Transverse colon (tissue), 4 donors: Measurements from ENCODE around the gene ABCF1.

ENCODE experiments used
- CTCF ChIP-seq, 5 experiments: fragments of 200-600 bp in 3 of 5; fragments of 450-650 bp in 2 of 5; sonication (generic) in 3 of 5; IDR thresholded peaks; 1 replicate in 2 of 5; 2 replicates in 3 of 5; pipeline ENCODE4 v1.5.1; 2016 to 2017; ENCODE audit warnings: antibody characterized with exemption in 5 of 5, inconsistent platforms in 3 of 5, mild to moderate bottlenecking in 2 of 5, moderate library complexity in 1 of 5
- POLR2A ChIP-seq: fragments of 450-650 bp; IDR thresholded peaks from one replicate; pipeline ENCODE4 v1.6.1; 2016; ENCODE audit warnings: antibody characterized with exemption, mild to moderate bottlenecking, moderate library complexity
- POLR2AphosphoS5 ChIP-seq, 3 donors: sonication (generic); formaldehyde crosslinking; IDR thresholded peaks; one replicate each; pipeline ENCODE4 v1.6.1; 2016; ENCODE audit warnings: antibody characterized with exemption in 3 of 3

- TF ChIP-seq CTCF (IDR thresholded peaks at IDR 0.05) (peak; percentile 72 to 82 (median 79)), POLR2AphosphoS5 (IDR thresholded peaks at IDR 0.05) (no peak), POLR2A (no peak)
Measured at GRCh38 chr6:30544666-30545272, 26.5 kb upstream of the ABCF1 start.
